K562 (cell line): ENCODE results near the gene RGS9. TPM values are rescaled to one million over a fixed set of nuclear protein-coding genes. Genes with fewer than 3 reads are reported as not detected.
A peak's percentile ranks its signal among the peaks of the same experiment; 100 is the strongest.

Experiments
- CREBBP ChIP-seq: IDR thresholded peaks from one replicate; pipeline ENCODE4 v1.6.1; 2012; ENCODE audit warnings: low read depth, mild to moderate bottlenecking, control low read depth, inconsistent platforms, low read length
- JUN ChIP-seq, 2 experiments: sonication (generic) in 1 of 2; formaldehyde crosslinking in 1 of 2; IDR thresholded peaks; 2 replicates each; pipeline versions ENCODE4 v1.6.1 to v1.8.0; 2012 to 2022; ENCODE audit warnings: borderline replicate concordance in 2 of 2, mild to moderate bottlenecking in 2 of 2, improper control_type of control experiment in 1 of 2, low read depth in 1 of 2, low read length in 1 of 2, missing genetic modification reagents in 1 of 2
- KLF13 ChIP-seq: fragments of 450-650 bp; IDR thresholded peaks from 2 replicates; pipeline ENCODE4 v1.6.1; 2016; ENCODE audit warnings: missing genetic modification characterization, low read depth, mild to moderate bottlenecking, missing compliant biosample characterization, moderate library complexity, borderline replicate concordance
- PCBP1 ChIP-seq: fragments of 200-400 bp; formaldehyde crosslinking; IDR thresholded peaks from 2 replicates; pipeline ENCODE4 v1.6.1; 2018; ENCODE audit warnings: mild to moderate bottlenecking, low read depth, low read length; ENCODE audit not compliant: poor library complexity, severe bottlenecking
- PRPF4 ChIP-seq: fragments of 200-400 bp; formaldehyde crosslinking; IDR thresholded peaks from one replicate; pipeline ENCODE4 v1.6.1; 2017; ENCODE audit warnings: low read length, low read depth, mild to moderate bottlenecking; ENCODE audit not compliant: insufficient read depth, poor library complexity, severe bottlenecking
- ZNF830 ChIP-seq: fragments of 250-450 bp; sonication (Bioruptor Pico); IDR thresholded peaks from 2 replicates; pipeline ENCODE4 v1.5.0; 2021; ENCODE audit warnings: mild to moderate bottlenecking
- polyA plus RNA-seq, 8 experiments: library from polyadenylated mRNA; depleted of rRNA in 4 of 8; stranded (reverse) in 5 of 8; unstranded in 3 of 8; fragments of >200 nt; fragmentation: Nextera tagmentation in 2 of 8; fragmentation: Illumina TruSeq in 1 of 8; extraction: Ambion mirVana in 2 of 8; extraction: Trizol in 1 of 8; gene quantifications; 2 replicates each; pipeline versions ENCODE4 v1.2.1 to v1.2.3, GENCODE V29; 2011 to 2014; ENCODE audit warnings: inconsistent platforms in 1 of 8, missing spikeins in 1 of 8
- total RNA-seq, 7 experiments: library from RNA; depleted of rRNA in 6 of 7; stranded (reverse); fragments of >200 nt in 6 of 7; fragmentation: Illumina TruSeq in 2 of 7; extraction: Trizol in 2 of 7; gene quantifications; 2 replicates each; pipeline versions ENCODE4 v1.2.1 to v1.2.3, GENCODE V29; 2011 to 2021; ENCODE audit warnings: low replicate concordance in 1 of 7
- TF ChIP-seq, protein P1 (sequence below): fragments of 450-650 bp; formaldehyde crosslinking; IDR thresholded peaks from 2 replicates; pipeline ENCODE4 v1.4.0; 2020; ENCODE audit warnings: mild to moderate bottlenecking, moderate library complexity

Gene RGS9
- total and polyA plus RNA-seq, 9 of the 15 experiments (the other 6 are each of a cell fraction or from before 2014, with no cell fraction given), result 0.18 to 1.4 (median 0.55) TPM

DNA sequence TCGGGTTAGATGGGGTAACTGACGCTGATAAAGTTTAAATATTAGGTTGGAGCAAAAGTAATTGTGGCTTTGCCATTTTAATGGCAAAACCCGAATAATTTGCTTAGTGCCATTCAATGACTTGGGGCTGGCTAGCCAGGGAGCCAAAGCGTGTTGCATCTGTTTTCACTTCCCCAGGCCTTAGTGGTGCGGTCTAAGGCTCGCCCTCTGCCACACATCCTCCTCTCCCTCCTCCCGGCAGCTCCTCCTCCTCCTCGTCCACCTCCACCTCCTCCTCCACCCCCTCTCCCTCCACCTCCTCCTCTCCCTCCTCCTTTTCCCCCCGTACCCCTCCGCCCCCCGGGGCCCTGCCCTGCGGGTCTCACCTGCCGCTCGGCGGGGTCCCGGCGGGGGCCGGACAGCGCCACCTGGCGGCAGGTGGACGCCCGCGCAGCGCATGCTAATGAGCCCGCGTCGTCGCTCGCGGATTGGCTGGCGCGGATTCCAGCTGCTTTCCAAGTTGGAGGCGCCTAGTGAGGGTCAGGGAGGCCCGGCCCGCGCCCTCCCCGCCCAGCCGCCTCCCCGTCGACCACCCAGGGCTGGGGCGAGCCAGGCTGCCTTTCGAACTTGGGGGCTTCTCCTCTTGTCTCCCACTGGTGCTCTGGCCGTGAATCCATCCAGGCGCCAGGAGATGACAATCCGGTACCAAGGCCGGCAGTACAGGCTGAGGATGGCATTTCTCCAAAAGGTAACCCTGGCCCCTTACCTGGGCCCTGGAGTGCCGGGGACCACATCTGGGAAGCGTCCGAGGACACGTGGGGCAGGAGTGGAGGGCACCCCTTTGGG, 36.6 kb upstream of the RGS9 start (continued):
- TF ChIP-seq, protein P1, sequence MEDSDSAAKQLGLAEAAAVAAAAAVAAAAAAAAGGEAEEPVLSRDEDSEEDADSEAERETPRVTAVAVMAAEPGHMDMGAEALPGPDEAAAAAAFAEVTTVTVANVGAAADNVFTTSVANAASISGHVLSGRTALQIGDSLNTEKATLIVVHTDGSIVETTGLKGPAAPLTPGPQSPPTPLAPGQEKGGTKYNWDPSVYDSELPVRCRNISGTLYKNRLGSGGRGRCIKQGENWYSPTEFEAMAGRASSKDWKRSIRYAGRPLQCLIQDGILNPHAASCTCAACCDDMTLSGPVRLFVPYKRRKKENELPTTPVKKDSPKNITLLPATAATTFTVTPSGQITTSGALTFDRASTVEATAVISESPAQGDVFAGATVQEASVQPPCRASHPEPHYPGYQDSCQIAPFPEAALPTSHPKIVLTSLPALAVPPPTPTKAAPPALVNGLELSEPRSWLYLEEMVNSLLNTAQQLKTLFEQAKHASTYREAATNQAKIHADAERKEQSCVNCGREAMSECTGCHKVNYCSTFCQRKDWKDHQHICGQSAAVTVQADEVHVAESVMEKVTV (CRISPR knock-in tag), result peak; percentile 41; the same call in 1 of the 2 replicates
- TF ChIP-seq PCBP1 (peak; percentile 96), PRPF4 (no peak), ZNF830 (no peak), CREBBP (no peak), JUN (IDR thresholded peaks at IDR 0.05; ENCODE audit: borderline replicate concordance, low read depth, low read length) (no peak), JUN (CRISPR knock-in tag; IDR thresholded peaks at IDR 0.05; ENCODE audit: borderline replicate concordance) (no peak), KLF13 (tag) (no peak)
- TF ChIP-seq, all 486 proteins: peak for 58
